Measurements from ENCODE around the gene BCL2L2. TPM values are rescaled to one million over a fixed set of nuclear protein-coding genes. Genes with fewer than 3 reads are reported as not detected.

Gene BCL2L2
- total and polyA plus RNA-seq, 2 donors from 2014 or later: 35.6 to 43.6 TPM

DNA sequence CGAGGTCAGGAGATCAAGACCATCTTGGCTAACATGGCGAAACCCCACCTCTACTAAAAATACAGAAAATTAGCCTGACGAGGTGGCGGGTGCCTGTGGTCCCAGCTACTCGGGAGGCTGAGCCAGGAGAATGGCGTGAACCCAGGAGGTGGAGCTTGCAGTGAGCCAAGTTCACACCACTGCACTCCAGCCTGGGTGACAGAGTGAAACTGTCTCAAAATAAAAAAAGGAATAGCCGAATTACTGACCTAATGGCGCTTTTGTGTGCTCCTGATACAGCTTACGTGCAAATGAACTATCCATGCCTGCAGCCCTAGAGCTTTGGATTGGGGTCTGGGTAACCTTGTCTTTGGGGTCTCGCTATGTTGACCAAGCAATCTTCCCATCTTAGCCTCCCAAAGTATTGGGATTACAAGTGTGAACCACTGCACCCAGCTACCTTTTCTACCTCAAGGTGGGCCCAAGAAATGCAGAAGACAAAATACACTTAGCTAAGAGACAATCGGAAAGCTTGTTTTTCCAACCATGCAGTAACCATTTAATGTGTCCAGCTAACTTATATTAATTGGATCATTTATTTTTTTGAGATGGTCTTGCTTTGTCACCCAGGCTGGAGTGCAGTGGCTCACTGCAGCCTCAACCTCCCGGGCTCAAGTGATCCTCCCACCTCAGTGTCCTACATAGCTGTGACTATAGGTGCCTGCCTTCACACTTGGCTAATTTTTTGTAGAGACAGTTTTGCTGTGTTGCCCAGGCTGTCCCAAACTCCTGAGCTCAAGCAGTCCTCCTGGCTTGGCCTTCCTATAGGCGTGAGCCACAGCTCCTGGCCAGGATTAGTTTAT, 20.1 kb downstream of the BCL2L2 start:
- no peak for FAIRE-seq

GRCh38 chr14:23327947-23328744, 21.5 kb downstream of the BCL2L2 start:
- TF ChIP-seq, protein P1, sequence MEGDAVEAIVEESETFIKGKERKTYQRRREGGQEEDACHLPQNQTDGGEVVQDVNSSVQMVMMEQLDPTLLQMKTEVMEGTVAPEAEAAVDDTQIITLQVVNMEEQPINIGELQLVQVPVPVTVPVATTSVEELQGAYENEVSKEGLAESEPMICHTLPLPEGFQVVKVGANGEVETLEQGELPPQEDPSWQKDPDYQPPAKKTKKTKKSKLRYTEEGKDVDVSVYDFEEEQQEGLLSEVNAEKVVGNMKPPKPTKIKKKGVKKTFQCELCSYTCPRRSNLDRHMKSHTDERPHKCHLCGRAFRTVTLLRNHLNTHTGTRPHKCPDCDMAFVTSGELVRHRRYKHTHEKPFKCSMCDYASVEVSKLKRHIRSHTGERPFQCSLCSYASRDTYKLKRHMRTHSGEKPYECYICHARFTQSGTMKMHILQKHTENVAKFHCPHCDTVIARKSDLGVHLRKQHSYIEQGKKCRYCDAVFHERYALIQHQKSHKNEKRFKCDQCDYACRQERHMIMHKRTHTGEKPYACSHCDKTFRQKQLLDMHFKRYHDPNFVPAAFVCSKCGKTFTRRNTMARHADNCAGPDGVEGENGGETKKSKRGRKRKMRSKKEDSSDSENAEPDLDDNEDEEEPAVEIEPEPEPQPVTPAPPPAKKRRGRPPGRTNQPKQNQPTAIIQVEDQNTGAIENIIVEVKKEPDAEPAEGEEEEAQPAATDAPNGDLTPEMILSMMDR (IDR thresholded peaks at IDR 0.05; ENCODE audit: borderline replicate concordance, extremely low read depth, insufficient read depth): peak; percentile 77
- H3K27ac ChIP-seq (ENCODE audit: low read depth in 2 of 2, low read length in 2 of 2): no peak overlapping the region
- peak in 4 of 5 donors; percentile 77 to 90 (median 81) for DNase-seq
- no peak overlapping the region for H3K4me3 ChIP-seq (ENCODE audit: low read length in 3 of 3)
- no peaks in the 10 kb centered on the region for H3K9me3 ChIP-seq (ENCODE audit: control insufficient read depth in 2 of 3, insufficient read depth in 1 of 3, low read length in 3 of 3)
- peak overlapping the region in 1 of 3 donors; percentile 23 for H3K9ac ChIP-seq (ENCODE audit: low read length in 3 of 3)
- intact Hi-C loops (cut with DNase I): no loop called here
- peaks cover 9 to 19% (median 10%) of the 10 kb centered on the region in 3 donors for H3K36me3 ChIP-seq (ENCODE audit: control insufficient read depth in 2 of 3, insufficient read depth in 3 of 3, low read length in 3 of 3)
- FAIRE-seq: no peak
- no peaks in the 10 kb centered on the region for H3K27me3 ChIP-seq (ENCODE audit: control insufficient read depth, insufficient read depth, low read length)
- peaks cover under 1 to 7% (median 3%) of the 10 kb centered on the region in 3 donors for H3K4me1 ChIP-seq (ENCODE audit: control insufficient read depth in 2 of 3, insufficient read depth in 2 of 3, low read depth in 1 of 3, low read length in 3 of 3)

More for the DNA sequence above, 20.1 kb downstream of the BCL2L2 start:
- Histone ChIP-seq H3K36me3 (ENCODE audit: control insufficient read depth in 2 of 3, insufficient read depth in 3 of 3, low read length in 3 of 3) (peaks cover 9 to 25% (median 10%) of the 10 kb centered on the region in 3 donors), H3K27me3 (ENCODE audit: control insufficient read depth, insufficient read depth, low read length) (no peaks in the 10 kb centered on the region), H3K4me1 (ENCODE audit: control insufficient read depth in 2 of 3, insufficient read depth in 2 of 3, low read depth in 1 of 3, low read length in 3 of 3) (peaks cover 3 to 19% (median 11%) of the 10 kb centered on the region in 3 donors), H3K27ac (ENCODE audit: low read depth in 2 of 2, low read length in 2 of 2) (no peak overlapping the region), H3K9ac (ENCODE audit: low read length in 3 of 3) (no peak overlapping the region), H3K9me3 (ENCODE audit: control insufficient read depth in 2 of 3, insufficient read depth in 1 of 3, low read length in 3 of 3) (no peaks in the 10 kb centered on the region), H3K4me3 (ENCODE audit: low read length in 3 of 3) (no peak overlapping the region)
- DNase-seq: no peak
- intact Hi-C loops (cut with DNase I): no loop called here
- TF ChIP-seq, protein P1 (IDR thresholded peaks at IDR 0.05; ENCODE audit: borderline replicate concordance, extremely low read depth, insufficient read depth): no peak

- DNase-seq: no peak
- H3K27me3 ChIP-seq (ENCODE audit: control insufficient read depth, insufficient read depth, low read length): no peaks in the 10 kb centered on the region
- TF ChIP-seq, protein P1 (IDR thresholded peaks at IDR 0.05; ENCODE audit: borderline replicate concordance, extremely low read depth, insufficient read depth): no peak
- H3K36me3 ChIP-seq (ENCODE audit: control insufficient read depth in 2 of 3, insufficient read depth in 3 of 3, low read length in 3 of 3): no peaks in the 10 kb centered on the region
- H3K27ac ChIP-seq (ENCODE audit: low read depth in 2 of 2, low read length in 2 of 2): no peak overlapping the region
- intact Hi-C loops (cut with DNase I): no loop called here
- no peaks in the 10 kb centered on the region for H3K9me3 ChIP-seq (ENCODE audit: control insufficient read depth in 2 of 3, insufficient read depth in 1 of 3, low read length in 3 of 3)
- no peak for FAIRE-seq
- no peak overlapping the region for H3K4me3 ChIP-seq (ENCODE audit: low read length in 3 of 3)
- H3K4me1 ChIP-seq (ENCODE audit: control insufficient read depth in 2 of 3, insufficient read depth in 2 of 3, low read depth in 1 of 3, low read length in 3 of 3): no peaks in the 10 kb centered on the region
- H3K9ac ChIP-seq (ENCODE audit: low read length in 3 of 3): no peak overlapping the region
Measured at GRCh38 chr14:23335623-23336022, 29.0 kb downstream of the BCL2L2 start.
